Kidney (tissue), 14 donors: ENCODE results near the gene TAF1L. TPM values are rescaled to one million over a fixed set of nuclear protein-coding genes. Genes with fewer than 3 reads are reported as not detected.

ENCODE experiments used
- DNase-seq, 5 donors: peaks; one replicate each; pipeline ENCODE4 v3.0.0-alpha.2; 2013 to 2020
- FAIRE-seq: peaks from 2 replicates; lab custom pipeline; 2012; peaks lifted over from hg19 to GRCh38; lab: Jason Lieb, UNC
- H3K27ac ChIP-seq, 2 donors: one replicate each; pipeline ENCODE4 v1.7.0; 2013; ENCODE audit warnings: low read depth in 2 of 2, low read length in 2 of 2, inconsistent platforms in 1 of 2
- H3K27me3 ChIP-seq: one replicate; pipeline ENCODE4 v1.7.1; 2013; ENCODE audit warnings: low read length, inconsistent platforms; ENCODE audit not compliant: control insufficient read depth, insufficient read depth
- H3K36me3 ChIP-seq, 3 donors: one replicate each; pipeline versions ENCODE4 v1.7.0 to v1.7.1; 2013; ENCODE audit warnings: low read length in 3 of 3, control low read depth in 1 of 3, inconsistent platforms in 1 of 3; ENCODE audit not compliant: insufficient read depth in 3 of 3, control insufficient read depth in 2 of 3
- H3K4me1 ChIP-seq, 3 donors: one replicate each; pipeline versions ENCODE4 v1.7.0 to v1.7.1; 2013; ENCODE audit warnings: low read length in 3 of 3, inconsistent platforms in 1 of 3, low read depth in 1 of 3; ENCODE audit not compliant: control insufficient read depth in 2 of 3, insufficient read depth in 2 of 3
- H3K4me3 ChIP-seq, 3 donors: one replicate each; pipeline versions ENCODE4 v1.7.0 to v1.8.1; 2013; ENCODE audit warnings: low read length in 3 of 3, control low read depth in 1 of 3, inconsistent platforms in 1 of 3
- H3K9ac ChIP-seq, 3 donors: one replicate each; pipeline versions ENCODE4 v1.7.0 to v1.7.1; 2013; ENCODE audit warnings: low read length in 3 of 3, control low read depth in 1 of 3, inconsistent platforms in 1 of 3
- H3K9me3 ChIP-seq, 3 donors: one replicate each; pipeline versions ENCODE4 v1.7.0 to v1.7.1; 2013; ENCODE audit warnings: low read length in 3 of 3, control low read depth in 1 of 3, inconsistent platforms in 1 of 3; ENCODE audit not compliant: control insufficient read depth in 2 of 3, insufficient read depth in 1 of 3
- intact Hi-C: fragments of 100-400 bp; cut with DNase I; formaldehyde crosslinking; loops from one replicate; pipeline ENCODE4 v1.11.1; 2022
- polyA plus RNA-seq: library from polyadenylated mRNA; stranded (reverse); fragments of 350-450 nt; fragmentation: Illumina TruSeq; extraction: RNeasy Lipid Tissue Mini Kit (QIAGEN cat#74804); gene quantifications from one replicate; pipeline ENCODE4 v1.2.3, GENCODE V29; 2014; ENCODE audit warnings: low read depth, low replicate concordance; ENCODE audit not compliant: insufficient read depth
- total RNA-seq: library from RNA; stranded (reverse); fragmentation: NEBNext Ultra II Directional; extraction: Animal tissue kit (Norgen Biotek cat#: 25700); gene quantifications from one replicate; pipeline ENCODE4 v1.2.1, GENCODE V29; 2021
- TF ChIP-seq, protein P1 (sequence below): IDR thresholded peaks from 3 replicates; pipeline ENCODE4 v1.5.1; 2012; ENCODE audit warnings: mild to moderate bottlenecking, moderate library complexity, borderline replicate concordance; ENCODE audit not compliant: insufficient read depth; ENCODE audit errors: extremely low read depth
- donor health status: control.
- donor health status: control.
- donor health status: control.
- donor health status: control.
- donor health status: control.
- donor health status: DM: yes; HTN: yes; CAD: no.
- donor health status: Normal renal cell carcinoma (clear cell type).

The TAF1L gene
- total and polyA plus RNA-seq, 2 donors from 2014 or later, result not detected

- TF ChIP-seq, protein P1, sequence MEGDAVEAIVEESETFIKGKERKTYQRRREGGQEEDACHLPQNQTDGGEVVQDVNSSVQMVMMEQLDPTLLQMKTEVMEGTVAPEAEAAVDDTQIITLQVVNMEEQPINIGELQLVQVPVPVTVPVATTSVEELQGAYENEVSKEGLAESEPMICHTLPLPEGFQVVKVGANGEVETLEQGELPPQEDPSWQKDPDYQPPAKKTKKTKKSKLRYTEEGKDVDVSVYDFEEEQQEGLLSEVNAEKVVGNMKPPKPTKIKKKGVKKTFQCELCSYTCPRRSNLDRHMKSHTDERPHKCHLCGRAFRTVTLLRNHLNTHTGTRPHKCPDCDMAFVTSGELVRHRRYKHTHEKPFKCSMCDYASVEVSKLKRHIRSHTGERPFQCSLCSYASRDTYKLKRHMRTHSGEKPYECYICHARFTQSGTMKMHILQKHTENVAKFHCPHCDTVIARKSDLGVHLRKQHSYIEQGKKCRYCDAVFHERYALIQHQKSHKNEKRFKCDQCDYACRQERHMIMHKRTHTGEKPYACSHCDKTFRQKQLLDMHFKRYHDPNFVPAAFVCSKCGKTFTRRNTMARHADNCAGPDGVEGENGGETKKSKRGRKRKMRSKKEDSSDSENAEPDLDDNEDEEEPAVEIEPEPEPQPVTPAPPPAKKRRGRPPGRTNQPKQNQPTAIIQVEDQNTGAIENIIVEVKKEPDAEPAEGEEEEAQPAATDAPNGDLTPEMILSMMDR, result no peak
- no peaks in the 10 kb centered on the region for H3K36me3 ChIP-seq
- no peaks in the 10 kb centered on the region for H3K4me1 ChIP-seq
- DNase-seq, result no peak
- FAIRE-seq, result no peak
- no peak overlapping the region for H3K4me3 ChIP-seq
- H3K9me3 ChIP-seq, result no peaks in the 10 kb centered on the region
- H3K9ac ChIP-seq, result no peak overlapping the region
- H3K27ac ChIP-seq, result no peak overlapping the region
- no peaks in the 10 kb centered on the region for H3K27me3 ChIP-seq
- intact Hi-C loops, result no loop called here
Measured at GRCh38 chr9:32672469-32672868, 37.0 kb upstream of the TAF1L start.

DNA sequence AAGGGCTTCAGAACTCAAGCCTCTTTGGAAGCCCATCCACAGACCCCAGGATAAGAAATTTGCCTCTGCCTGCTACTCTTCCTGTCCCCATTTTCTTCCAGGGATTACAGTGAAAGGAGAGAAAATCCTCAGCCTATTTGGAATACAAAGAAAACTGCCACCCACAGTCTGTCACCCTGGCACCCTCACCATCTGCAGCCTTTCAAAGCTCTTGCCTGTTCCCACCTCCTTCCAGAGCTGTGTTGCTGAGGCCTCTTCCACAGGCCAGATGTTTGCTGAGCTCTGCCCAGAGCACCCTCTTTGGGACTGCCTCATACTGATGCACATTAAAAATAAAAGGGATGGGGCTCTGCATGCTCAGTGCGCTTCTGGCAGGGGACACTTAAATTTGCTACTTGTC lies 35.9 kb upstream of the TAF1L start:
- FAIRE-seq (no peak), DNase-seq (no peak)
- no peaks in the 10 kb centered on the region for H3K4me1 ChIP-seq
- no peak overlapping the region for H3K4me3 ChIP-seq
- no peak overlapping the region for H3K27ac ChIP-seq
- intact Hi-C loops, result no loop called here
- H3K9me3 ChIP-seq, result no peaks in the 10 kb centered on the region
- H3K36me3 ChIP-seq, result no peaks in the 10 kb centered on the region
- TF ChIP-seq, protein P1, result no peak
- H3K27me3 ChIP-seq, result no peaks in the 10 kb centered on the region
- H3K9ac ChIP-seq, result no peak overlapping the region

- Histone ChIP-seq H3K4me1 (no peaks in the 10 kb centered on the region), H3K27ac (no peak overlapping the region), H3K4me3 (no peak overlapping the region), H3K9ac (no peak overlapping the region), H3K36me3 (no peaks in the 10 kb centered on the region), H3K27me3 (no peaks in the 10 kb centered on the region), H3K9me3 (no peaks in the 10 kb centered on the region)
- FAIRE-seq, result no peak
- no peak for DNase-seq
- intact Hi-C loops, result no loop called here
- TF ChIP-seq, protein P1, result no peak
Measured at GRCh38 chr9:32665101-32665500, 29.6 kb upstream of the TAF1L start.

DNA sequence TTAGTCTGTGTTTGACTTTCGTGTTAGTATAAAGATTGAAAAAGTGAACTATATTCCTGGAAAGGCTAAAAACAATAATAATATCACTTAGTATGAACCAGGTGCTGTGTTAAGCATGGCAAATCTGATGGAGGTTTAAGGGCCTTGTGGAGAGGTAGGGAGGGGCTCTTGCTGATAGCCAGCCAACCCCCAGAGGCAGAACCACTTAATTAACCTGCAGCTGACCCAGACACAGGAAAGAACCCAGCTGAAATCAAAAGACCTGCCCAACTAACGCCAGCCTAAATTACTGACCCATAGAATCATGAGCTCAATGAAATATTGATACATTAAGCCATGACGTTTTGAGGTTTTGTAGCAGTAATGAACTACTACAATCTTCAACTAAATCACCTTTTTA lies 28.3 kb upstream of the TAF1L start:
- Histone ChIP-seq H3K4me3 (no peak overlapping the region), H3K9me3 (no peaks in the 10 kb centered on the region), H3K27me3 (no peaks in the 10 kb centered on the region), H3K9ac (no peak overlapping the region), H3K27ac (no peak overlapping the region), H3K36me3 (no peaks in the 10 kb centered on the region), H3K4me1 (no peaks in the 10 kb centered on the region)
- FAIRE-seq (no peak), DNase-seq (peak in 1 of 5 donors; percentile 8)
- TF ChIP-seq, protein P1, result no peak
- intact Hi-C loops, result no loop called here
